ENCODE data around the gene TMEM37.

TMEM37 gene

DNA sequence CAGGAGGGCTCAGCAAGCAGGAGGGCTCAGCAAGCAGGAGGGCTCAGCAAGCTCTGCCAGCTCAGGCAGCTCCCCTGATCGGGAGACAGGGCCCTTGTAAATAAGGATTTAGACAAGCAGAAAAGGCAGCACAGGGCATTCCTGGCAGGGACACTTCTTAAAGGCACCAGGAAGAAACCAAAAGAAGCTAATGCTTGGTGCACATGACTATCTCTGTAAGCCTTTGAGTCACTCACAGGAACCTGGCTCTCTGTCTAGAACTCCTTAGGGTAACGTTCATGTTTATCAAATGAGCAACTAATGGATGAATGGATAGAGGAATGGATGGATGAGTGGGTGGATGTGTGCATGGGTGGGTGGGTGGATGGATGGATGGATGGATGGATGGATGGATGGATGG is 28.4 kb downstream of the TMEM37 start:
- H3K27ac ChIP-seq = no peak overlapping the region
- peaks cover 18% of the 10 kb centered on the region for H3K27me3 ChIP-seq
- H3K36me3 ChIP-seq = no peaks in the 10 kb centered on the region
- H3K4me3 ChIP-seq (ENCODE audit: low read depth in 1 of 2, low read length in 1 of 2) = no peak overlapping the region
- no peaks in the 10 kb centered on the region for H3K4me1 ChIP-seq (ENCODE audit: control insufficient read depth in 1 of 2, insufficient read depth in 1 of 2, low read depth in 1 of 2, low read length in 1 of 2)
- no peak for TF ChIP-seq CTCF (IDR thresholded peaks at IDR 0.05)
- no peaks in the 10 kb centered on the region for H3K9me3 ChIP-seq

- H3K9me3 ChIP-seq = no peaks in the 10 kb centered on the region
- no peak overlapping the region for H3K27ac ChIP-seq
- no peak overlapping the region for H3K4me3 ChIP-seq (ENCODE audit: low read depth in 1 of 2, low read length in 1 of 2)
- TF ChIP-seq CTCF (IDR thresholded peaks at IDR 0.05) = no peak
- H3K27me3 ChIP-seq = peaks cover under 1% of the 10 kb centered on the region
- no peaks in the 10 kb centered on the region for H3K36me3 ChIP-seq
- H3K4me1 ChIP-seq (ENCODE audit: control insufficient read depth in 1 of 2, insufficient read depth in 1 of 2, low read depth in 1 of 2, low read length in 1 of 2) = no peaks in the 10 kb centered on the region
Observed at GRCh38 chr2:119461811-119462210, 30.2 kb downstream of the TMEM37 start.

DNA sequence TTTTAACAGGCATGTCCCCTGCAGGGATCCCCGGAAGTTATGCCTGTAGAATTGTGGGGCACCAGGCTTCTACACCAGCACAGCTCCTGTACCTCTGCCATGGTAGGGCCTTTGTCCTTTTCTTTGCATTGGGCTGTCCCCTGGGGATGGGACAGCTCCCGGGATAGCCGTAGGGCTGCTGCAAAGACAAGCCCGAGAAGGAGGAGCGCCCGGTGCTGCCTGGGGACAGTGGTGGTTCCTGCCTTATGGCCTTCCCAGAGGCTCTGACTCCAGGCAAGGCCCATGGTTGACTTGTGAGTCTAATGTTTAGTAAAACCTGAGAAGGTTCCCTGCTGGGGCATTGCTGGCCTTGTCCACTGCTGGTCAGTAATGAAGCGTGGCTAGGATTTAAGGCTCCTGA is 30.9 kb downstream of the TMEM37 start:
- H3K27me3 ChIP-seq = no peaks in the 10 kb centered on the region
- no peak for TF ChIP-seq CTCF (IDR thresholded peaks at IDR 0.05)

DNA sequence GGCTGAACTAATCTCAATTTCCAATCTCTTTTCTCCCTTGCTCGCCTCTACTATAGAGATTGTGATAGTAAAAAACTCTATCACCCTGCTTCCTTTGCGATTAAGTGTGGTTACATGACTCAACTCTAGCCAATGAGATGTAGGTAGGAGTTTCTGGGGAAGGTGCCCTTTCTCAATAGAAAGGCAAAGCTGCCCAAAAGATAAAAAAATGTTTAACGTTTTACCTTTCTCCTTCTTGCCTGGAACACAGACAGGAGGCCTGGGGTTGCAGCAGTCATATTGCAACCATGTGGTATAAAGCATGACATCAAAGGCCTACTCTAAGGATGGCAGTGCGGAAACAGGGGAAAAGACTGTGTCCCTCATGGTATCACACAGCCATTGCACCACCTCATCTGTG is 31.5 kb downstream of the TMEM37 start:
- no peaks in the 10 kb centered on the region for H3K4me1 ChIP-seq (ENCODE audit: control insufficient read depth in 1 of 2, insufficient read depth in 1 of 2, low read depth in 1 of 2, low read length in 1 of 2)
- no peaks in the 10 kb centered on the region for H3K36me3 ChIP-seq
- H3K4me3 ChIP-seq (ENCODE audit: low read depth in 1 of 2, low read length in 1 of 2) = no peak overlapping the region
- no peak for TF ChIP-seq CTCF (IDR thresholded peaks at IDR 0.05)
- no peaks in the 10 kb centered on the region for H3K27me3 ChIP-seq
- no peak overlapping the region for H3K27ac ChIP-seq
- H3K9me3 ChIP-seq = no peaks in the 10 kb centered on the region

More for the DNA sequence above, 30.9 kb downstream of the TMEM37 start:
- Histone ChIP-seq H3K4me1 (ENCODE audit: control insufficient read depth in 1 of 2, insufficient read depth in 1 of 2, low read depth in 1 of 2, low read length in 1 of 2) (no peaks in the 10 kb centered on the region), H3K36me3 (no peaks in the 10 kb centered on the region), H3K4me3 (ENCODE audit: low read depth in 1 of 2, low read length in 1 of 2) (no peak overlapping the region), H3K9me3 (no peaks in the 10 kb centered on the region), H3K27ac (no peak overlapping the region)

DNA sequence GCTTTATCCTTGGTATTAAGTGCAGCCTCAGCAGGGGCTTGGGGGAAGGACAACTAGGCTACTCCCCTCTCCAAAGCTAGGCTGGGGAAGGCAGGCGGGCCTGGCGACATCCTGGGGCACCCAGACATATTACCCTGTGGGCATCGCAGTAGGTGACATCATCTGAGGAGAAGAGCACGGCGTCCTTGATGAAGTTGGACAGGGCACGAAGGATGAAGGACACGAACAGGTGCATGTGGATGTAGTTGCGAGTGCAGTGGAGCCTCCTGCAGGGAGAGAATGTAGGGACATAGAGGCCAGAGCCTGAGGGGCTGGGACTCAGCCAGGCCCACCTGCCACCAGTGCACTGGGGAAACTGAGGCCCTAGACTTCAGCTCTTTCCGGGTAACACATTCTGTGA is 32.3 kb downstream of the TMEM37 start:
- H3K4me1 ChIP-seq (ENCODE audit: control insufficient read depth in 1 of 2, insufficient read depth in 1 of 2, low read depth in 1 of 2, low read length in 1 of 2) = no peaks in the 10 kb centered on the region
- no peak overlapping the region for H3K27ac ChIP-seq
- no peaks in the 10 kb centered on the region for H3K36me3 ChIP-seq
- no peak overlapping the region for H3K4me3 ChIP-seq (ENCODE audit: low read depth in 1 of 2, low read length in 1 of 2)
- H3K27me3 ChIP-seq = peaks cover 8% of the 10 kb centered on the region
- TF ChIP-seq CTCF (IDR thresholded peaks at IDR 0.05) = no peak
- H3K9me3 ChIP-seq = no peaks in the 10 kb centered on the region

DNA sequence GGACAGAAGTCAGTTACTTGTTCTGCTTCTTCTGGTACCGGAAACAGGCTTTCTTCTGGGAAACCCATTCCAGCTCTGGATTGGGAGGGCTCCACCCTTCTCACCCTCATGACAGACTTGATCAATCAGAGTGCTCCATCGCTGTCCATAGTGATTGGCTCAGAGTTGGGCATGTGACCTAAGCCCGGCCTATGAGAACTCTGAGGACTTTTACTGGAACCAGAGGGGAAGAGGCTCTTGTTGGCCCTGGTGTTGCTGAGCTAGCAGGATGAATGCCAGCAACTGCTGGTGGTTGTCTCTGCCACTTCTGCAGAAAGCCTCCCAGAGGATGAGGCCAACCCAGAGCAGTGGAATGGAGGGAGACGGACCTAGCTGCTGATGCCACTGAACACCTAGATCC is 33.3 kb downstream of the TMEM37 start:
- no peaks in the 10 kb centered on the region for H3K36me3 ChIP-seq
- H3K4me3 ChIP-seq (ENCODE audit: low read depth in 1 of 2, low read length in 1 of 2) = no peak overlapping the region
- peaks cover 9% of the 10 kb centered on the region for H3K27me3 ChIP-seq
- no peaks in the 10 kb centered on the region for H3K4me1 ChIP-seq (ENCODE audit: control insufficient read depth in 1 of 2, insufficient read depth in 1 of 2, low read depth in 1 of 2, low read length in 1 of 2)
- TF ChIP-seq CTCF (IDR thresholded peaks at IDR 0.05) = no peak
- H3K9me3 ChIP-seq = no peaks in the 10 kb centered on the region
- H3K27ac ChIP-seq = no peak overlapping the region
